ENCODE data around the gene LOC101059915.
"Not testable (repeated sequence)": the region's sequence is repeated elsewhere in the genome, so short reads cannot be mapped to it uniquely, and the experiment has no call there.

DNA sequence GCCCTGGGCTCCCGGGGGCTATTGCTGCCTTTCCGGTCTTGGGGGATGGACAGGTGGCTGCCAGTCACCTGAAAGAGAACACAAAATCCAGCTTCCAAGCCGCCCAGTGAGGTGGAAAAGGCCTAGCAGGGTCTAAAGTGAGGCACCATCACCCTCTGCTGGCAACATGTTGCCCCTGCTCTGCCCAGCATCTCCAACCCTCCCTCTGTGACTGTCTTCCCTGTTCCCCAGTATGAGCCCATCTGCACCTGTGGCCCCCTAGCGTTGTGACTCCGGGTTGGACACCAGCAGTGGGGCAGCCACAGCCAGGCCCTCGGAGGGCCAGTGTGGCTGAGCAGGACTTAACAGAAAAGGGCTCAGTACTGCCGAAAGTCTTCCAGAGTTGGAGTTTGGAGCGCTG lies 3.1 kb upstream of the LOC101059915 start:
- TF ChIP-seq, protein P1, sequence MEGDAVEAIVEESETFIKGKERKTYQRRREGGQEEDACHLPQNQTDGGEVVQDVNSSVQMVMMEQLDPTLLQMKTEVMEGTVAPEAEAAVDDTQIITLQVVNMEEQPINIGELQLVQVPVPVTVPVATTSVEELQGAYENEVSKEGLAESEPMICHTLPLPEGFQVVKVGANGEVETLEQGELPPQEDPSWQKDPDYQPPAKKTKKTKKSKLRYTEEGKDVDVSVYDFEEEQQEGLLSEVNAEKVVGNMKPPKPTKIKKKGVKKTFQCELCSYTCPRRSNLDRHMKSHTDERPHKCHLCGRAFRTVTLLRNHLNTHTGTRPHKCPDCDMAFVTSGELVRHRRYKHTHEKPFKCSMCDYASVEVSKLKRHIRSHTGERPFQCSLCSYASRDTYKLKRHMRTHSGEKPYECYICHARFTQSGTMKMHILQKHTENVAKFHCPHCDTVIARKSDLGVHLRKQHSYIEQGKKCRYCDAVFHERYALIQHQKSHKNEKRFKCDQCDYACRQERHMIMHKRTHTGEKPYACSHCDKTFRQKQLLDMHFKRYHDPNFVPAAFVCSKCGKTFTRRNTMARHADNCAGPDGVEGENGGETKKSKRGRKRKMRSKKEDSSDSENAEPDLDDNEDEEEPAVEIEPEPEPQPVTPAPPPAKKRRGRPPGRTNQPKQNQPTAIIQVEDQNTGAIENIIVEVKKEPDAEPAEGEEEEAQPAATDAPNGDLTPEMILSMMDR (conservative IDR thresholded peaks at IDR 0.05): peak; percentile 45
- TF ChIP-seq ZFX (IDR thresholded peaks at IDR 0.05): not testable (repeated sequence)

Measured in C4-2B (cell line).